IPS-20b (cell line): ENCODE measurements around the gene STIL.

Experiments
- H3K27ac ChIP-seq: one replicate; pipeline ENCODE4 v1.5.1; 2013; ENCODE audit warnings: low read length
- H3K27me3 ChIP-seq: 2 replicates; pipeline ENCODE4 v1.6.1; 2013; ENCODE audit warnings: mild to moderate bottlenecking, low read length, inconsistent platforms; ENCODE audit not compliant: insufficient read depth
- H3K36me3 ChIP-seq: 2 replicates; pipeline ENCODE4 v1.6.1; 2013; ENCODE audit warnings: low read depth, mild to moderate bottlenecking, inconsistent platforms, low read length, moderate library complexity; ENCODE audit not compliant: insufficient read depth
- H3K4me1 ChIP-seq: 2 replicates; pipeline ENCODE4 v1.6.1; 2013; ENCODE audit warnings: mild to moderate bottlenecking, control low read depth, inconsistent platforms, low read length, moderate library complexity; ENCODE audit not compliant: insufficient read depth
- H3K4me3 ChIP-seq: 2 replicates; pipeline ENCODE4 v1.5.1; 2013; ENCODE audit warnings: mild to moderate bottlenecking, low read length, inconsistent platforms
- H3K9ac ChIP-seq: 2 replicates; pipeline ENCODE4 v1.6.1; 2013; ENCODE audit warnings: low read depth, mild to moderate bottlenecking, inconsistent platforms, low read length, moderate library complexity
- H3K9me3 ChIP-seq: 2 replicates; pipeline ENCODE4 v1.6.1; 2013; ENCODE audit warnings: mild to moderate bottlenecking, low read depth, low read length, inconsistent platforms; ENCODE audit not compliant: insufficient read depth

The STIL gene

DNA sequence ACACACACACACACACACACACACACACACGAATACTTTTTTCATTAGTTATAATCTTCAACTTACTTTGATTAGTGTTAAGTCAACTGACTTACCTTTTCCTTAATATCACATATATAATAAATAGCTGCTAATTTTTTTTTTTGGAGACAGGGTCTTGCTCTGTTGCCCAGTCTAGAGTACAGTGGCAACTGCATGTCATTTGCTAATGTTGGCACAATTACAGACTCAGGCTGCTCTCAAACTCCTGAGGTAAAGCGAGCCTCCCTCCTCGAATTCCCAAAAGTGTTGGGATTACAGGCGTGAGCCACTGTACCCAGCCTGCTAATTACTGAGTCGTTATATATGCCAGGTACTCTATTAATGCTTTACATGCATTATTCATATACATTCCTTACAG, 61.2 kb downstream of the STIL start:
- Histone ChIP-seq H3K27me3 (no peaks in the 10 kb centered on the region), H3K36me3 (peaks cover 57% of the 10 kb centered on the region), H3K27ac (no peak overlapping the region), H3K4me3 (no peak overlapping the region), H3K9ac (no peak overlapping the region), H3K4me1 (no peaks in the 10 kb centered on the region), H3K9me3 (no peaks in the 10 kb centered on the region)

DNA sequence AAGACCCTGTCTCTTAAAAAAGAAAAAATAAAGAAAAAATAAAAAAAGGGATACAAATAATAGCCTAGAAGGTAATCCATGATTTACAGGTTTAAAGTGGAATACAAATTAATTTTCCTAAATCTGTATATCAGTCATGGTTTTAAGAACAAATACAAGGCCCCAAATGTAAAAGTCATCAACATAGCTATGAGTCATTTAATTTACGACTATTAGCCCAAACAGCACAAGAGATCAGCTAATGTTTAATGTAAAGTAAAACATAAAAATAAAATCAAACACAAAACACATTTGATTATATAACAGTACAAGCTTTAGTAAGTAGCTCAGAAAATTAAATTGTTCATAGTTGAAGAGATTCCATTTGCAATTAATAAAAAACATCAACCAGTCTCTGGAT, 61.6 kb downstream of the STIL start:
- H3K27ac ChIP-seq = no peak overlapping the region
- H3K36me3 ChIP-seq = peaks cover 54% of the 10 kb centered on the region
- H3K4me3 ChIP-seq = no peak overlapping the region
- no peaks in the 10 kb centered on the region for H3K9me3 ChIP-seq
- no peaks in the 10 kb centered on the region for H3K4me1 ChIP-seq
- H3K27me3 ChIP-seq = no peaks in the 10 kb centered on the region
- H3K9ac ChIP-seq = no peak overlapping the region

DNA sequence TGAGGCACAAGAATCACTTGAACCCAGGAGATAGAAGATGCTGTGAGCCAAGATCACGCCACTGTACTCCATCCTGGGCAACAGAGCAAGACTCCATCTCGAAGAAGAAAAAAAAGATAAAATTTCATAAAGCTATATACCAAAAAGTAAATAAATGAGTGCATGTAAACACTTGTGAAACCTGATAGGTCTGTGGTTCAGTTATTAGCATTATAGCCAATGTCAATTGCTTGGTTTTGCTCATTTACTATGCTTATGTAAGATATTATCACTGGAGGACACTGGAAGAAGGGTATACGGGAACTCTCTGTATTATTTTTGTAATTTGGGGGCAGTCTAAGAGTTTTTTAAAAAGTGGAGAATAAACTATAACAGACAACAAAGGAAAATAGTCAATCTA, 64.2 kb downstream of the STIL start:
- no peaks in the 10 kb centered on the region for H3K4me1 ChIP-seq
- peaks cover 31% of the 10 kb centered on the region for H3K36me3 ChIP-seq
- no peaks in the 10 kb centered on the region for H3K9me3 ChIP-seq
- no peak overlapping the region for H3K4me3 ChIP-seq
- H3K9ac ChIP-seq = no peak overlapping the region
- no peak overlapping the region for H3K27ac ChIP-seq
- peaks cover 3% of the 10 kb centered on the region; the same call in 1 of the 2 replicates for H3K27me3 ChIP-seq

DNA sequence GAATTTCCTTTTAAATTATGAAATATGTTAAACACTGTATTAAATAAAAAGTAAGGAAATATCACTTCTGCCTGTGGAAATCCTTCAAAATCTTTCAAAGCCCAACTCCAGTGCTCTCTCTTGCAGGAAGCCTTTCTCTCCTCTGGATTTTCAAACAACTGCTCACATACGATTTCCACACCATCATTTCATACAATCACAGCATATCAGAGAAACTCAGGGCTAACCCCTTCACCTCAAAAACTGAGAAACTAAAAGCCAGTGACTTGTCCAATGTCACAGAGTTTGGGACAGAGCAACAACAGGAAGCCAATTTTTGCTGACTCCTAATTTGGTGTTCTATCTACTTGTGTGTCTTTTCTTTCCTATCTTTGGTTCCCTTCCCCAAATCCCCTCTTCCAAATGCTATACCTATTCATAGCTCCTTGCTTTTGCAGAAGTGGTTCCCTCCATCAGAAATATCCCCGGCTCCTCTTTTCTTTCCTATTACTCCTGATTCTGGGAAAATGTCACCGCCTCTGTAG, 69.5 kb downstream of the STIL start:
- Histone ChIP-seq H3K36me3 (no peaks in the 10 kb centered on the region), H3K27ac (no peak overlapping the region), H3K9ac (no peak overlapping the region), H3K27me3 (peaks cover 37% of the 10 kb centered on the region), H3K9me3 (no peaks in the 10 kb centered on the region), H3K4me1 (no peaks in the 10 kb centered on the region; the same call in 1 of the 2 replicates), H3K4me3 (no peak overlapping the region)

DNA sequence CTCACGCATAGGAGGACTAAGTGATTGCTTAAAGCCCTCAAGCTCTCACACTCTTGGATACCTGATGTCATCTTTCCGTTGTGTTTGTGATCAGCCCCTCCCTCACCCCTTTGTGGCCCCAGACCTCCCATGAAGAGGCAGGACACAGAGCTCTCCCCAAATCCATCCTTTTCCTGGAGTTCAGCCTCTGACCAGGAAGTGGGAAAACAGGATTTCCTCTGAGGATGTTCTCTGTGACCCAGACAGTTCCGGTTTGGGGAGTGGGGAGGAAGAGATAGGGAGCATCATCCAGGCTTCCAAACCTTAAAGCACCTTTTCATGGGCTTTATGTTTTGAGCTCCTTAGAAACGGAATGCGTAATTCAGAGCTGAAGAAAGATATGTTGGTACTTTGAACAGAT, 70.0 kb downstream of the STIL start:
- Histone ChIP-seq H3K27ac (no peak overlapping the region), H3K9ac (no peak overlapping the region), H3K4me3 (no peak overlapping the region), H3K9me3 (no peaks in the 10 kb centered on the region), H3K4me1 (no peaks in the 10 kb centered on the region; the same call in 1 of the 2 replicates), H3K27me3 (peaks cover 42% of the 10 kb centered on the region), H3K36me3 (no peaks in the 10 kb centered on the region)

DNA sequence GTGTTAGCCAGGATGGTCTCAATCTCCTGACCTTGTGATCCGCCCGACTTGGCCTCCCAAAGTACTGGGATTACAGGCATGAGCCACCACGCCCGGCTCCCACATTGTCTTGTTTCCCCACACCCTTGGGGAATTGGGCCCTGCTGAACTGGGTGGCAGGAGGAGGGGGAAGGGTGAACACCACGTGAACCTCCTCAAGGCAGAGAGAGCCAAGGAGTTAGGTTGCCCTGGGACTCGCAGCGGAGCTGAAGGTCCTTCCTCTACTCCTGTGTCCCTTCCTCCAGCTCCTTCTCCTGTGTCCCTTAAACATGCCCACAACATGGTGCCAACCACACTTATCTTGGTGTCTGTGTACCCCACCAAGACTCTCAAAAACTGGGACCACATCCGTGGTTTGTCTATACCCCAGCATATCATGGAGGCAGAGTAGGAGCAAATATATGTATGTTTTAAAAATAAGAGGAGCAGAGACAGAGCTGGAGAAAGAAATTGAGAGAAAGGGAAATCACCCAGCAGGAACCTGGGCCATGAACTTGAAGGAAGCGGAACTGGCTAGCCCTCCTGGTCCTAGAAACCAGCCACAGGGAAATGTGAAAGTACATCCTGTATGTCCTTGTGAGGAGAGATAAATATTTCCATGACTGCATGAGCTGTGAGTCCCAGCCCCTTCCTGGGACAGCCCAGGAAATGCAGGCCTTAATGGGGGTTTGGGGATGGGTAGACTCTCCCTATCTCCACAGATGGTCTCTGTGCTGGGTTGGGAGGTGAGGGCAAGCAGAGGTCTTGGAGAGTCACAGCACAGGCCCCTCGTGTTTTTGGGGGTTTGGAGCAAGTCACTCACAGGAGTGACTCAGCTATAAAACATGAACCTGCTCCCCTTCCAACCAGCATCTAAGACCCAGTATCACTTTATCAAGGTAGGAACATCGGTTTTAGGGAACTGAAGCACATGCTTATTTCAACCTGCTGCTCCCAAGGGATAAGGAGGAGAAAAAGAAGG, 72.5 kb downstream of the STIL start:
- no peak overlapping the region for H3K4me3 ChIP-seq
- H3K4me1 ChIP-seq = no peaks in the 10 kb centered on the region; the same call in 1 of the 2 replicates
- no peak overlapping the region for H3K27ac ChIP-seq
- H3K27me3 ChIP-seq = peaks cover 64% of the 10 kb centered on the region
- H3K9ac ChIP-seq = no peak overlapping the region
- H3K9me3 ChIP-seq = no peaks in the 10 kb centered on the region
- no peaks in the 10 kb centered on the region for H3K36me3 ChIP-seq

DNA sequence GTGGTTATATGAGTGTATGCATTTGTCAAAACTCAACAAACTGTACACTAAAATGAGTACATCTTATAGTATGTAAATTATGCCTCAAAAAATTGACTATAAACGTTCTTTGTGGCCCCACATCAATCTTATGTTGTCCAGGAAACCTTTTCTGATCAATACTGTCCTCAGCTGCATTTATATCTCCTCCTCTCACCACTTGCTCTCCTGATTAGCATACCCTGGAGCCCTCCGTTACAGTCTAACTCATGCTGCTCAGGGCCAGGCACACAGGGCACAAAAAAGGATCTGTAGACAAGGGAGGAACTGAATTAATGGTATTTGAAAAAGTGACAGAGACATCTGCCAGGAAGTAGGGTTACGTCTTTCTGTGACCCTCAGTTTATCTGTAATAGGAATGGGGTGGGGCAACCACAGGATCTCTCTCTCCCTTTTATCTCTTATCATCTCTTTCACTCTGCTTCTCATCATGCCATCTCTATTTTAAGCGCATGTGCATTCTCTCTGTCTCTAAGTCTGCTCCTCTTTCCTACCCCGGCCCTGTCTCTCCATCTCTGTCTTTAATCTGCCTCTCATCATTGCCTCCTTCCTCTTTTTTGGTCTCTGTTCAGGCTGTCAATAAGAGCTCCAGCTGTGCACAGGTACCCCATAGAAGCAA, 74.9 kb downstream of the STIL start:
- Histone ChIP-seq H3K4me1 (peaks cover 3% of the 10 kb centered on the region; the same call in 1 of the 2 replicates), H3K27me3 (peaks cover 80% of the 10 kb centered on the region), H3K27ac (no peak overlapping the region), H3K9me3 (no peaks in the 10 kb centered on the region), H3K4me3 (no peak overlapping the region), H3K9ac (no peak overlapping the region), H3K36me3 (no peaks in the 10 kb centered on the region)

DNA sequence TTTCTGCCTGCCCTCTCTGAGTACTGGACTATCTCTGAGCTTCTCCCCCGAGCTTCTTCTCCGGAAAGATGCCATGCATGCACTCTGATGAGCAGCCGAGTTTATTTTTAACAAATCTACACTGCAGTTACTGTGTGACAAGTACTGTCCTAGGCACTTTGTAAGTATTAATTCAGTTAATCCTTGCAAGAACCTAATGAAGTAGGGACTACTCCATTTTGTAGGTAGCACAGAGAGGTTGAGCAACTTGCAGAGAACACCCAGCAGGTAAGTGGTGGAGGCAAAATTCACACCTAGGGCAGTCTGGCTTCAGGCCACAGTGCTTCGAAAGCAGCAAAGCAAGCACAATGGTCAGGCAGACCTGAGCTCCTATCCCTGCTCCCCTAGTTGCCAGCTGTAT, 78.1 kb downstream of the STIL start:
- Histone ChIP-seq H3K9me3 (no peaks in the 10 kb centered on the region; the same call in 1 of the 2 replicates), H3K27ac (no peak overlapping the region), H3K36me3 (no peaks in the 10 kb centered on the region), H3K4me1 (0 out of 2 replicates have a peak, but pooled peaks cover 8% of the 10 kb centered on the region), H3K9ac (no peak overlapping the region), H3K4me3 (no peak overlapping the region), H3K27me3 (peaks cover 87% of the 10 kb centered on the region)

DNA sequence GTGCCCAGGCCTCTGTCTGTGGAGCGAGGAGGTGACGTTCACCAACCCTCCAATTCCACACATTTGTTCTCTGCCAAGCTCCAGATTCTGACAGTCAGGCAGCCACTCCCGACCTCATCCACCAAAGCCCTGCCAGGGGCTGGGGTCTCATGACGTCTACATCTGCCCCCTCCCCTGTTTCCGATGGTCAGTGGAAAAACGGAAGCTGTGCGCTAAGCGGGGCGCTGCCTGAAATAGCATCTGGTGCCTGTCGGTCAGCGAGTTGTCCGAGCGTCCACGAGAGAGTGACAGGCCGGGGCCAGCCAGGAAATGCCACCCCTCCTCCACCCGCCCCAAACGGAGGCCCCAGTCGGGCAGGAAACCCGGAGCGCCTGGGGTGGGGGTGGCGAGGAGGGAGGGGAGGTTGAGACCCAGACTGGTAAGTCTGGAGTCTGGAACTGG, 78.7 kb downstream of the STIL start:
- H3K27me3 ChIP-seq = peaks cover 92% of the 10 kb centered on the region
- H3K9me3 ChIP-seq = no peaks in the 10 kb centered on the region; the same call in 1 of the 2 replicates
- peaks cover 11% of the 10 kb centered on the region; the same call in 1 of the 2 replicates for H3K4me1 ChIP-seq
- no peak overlapping the region for H3K27ac ChIP-seq
- H3K9ac ChIP-seq = no peak overlapping the region
- no peaks in the 10 kb centered on the region for H3K36me3 ChIP-seq
- 0 out of 2 replicates have a peak overlapping the region, but pooled peaks have one; percentile 19 for H3K4me3 ChIP-seq

DNA sequence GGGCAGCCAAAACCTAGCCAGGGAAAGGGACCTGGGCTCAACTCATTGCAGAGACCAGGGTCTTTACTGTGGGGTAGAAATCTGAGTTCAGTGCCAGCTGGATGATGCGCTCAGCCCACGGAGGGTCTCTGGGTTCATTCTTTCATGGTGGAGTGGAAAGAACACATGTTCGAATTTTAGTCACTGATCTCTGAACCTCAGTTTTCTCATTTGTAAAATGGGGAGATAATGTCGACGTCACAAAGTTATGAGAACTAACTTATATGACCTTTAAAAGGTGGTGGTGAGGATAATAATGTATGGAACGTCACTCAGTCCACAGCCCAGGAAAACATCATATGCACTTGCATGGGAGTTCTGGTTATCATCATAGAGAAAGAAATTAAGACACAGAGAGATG, 80.8 kb downstream of the STIL start:
- Histone ChIP-seq H3K4me3 (no peak overlapping the region), H3K27ac (no peak overlapping the region), H3K9ac (no peak overlapping the region), H3K27me3 (peaks cover 97% of the 10 kb centered on the region), H3K36me3 (no peaks in the 10 kb centered on the region), H3K4me1 (peaks cover 26% of the 10 kb centered on the region; the same call in 1 of the 2 replicates), H3K9me3 (no peaks in the 10 kb centered on the region; the same call in 1 of the 2 replicates)

DNA sequence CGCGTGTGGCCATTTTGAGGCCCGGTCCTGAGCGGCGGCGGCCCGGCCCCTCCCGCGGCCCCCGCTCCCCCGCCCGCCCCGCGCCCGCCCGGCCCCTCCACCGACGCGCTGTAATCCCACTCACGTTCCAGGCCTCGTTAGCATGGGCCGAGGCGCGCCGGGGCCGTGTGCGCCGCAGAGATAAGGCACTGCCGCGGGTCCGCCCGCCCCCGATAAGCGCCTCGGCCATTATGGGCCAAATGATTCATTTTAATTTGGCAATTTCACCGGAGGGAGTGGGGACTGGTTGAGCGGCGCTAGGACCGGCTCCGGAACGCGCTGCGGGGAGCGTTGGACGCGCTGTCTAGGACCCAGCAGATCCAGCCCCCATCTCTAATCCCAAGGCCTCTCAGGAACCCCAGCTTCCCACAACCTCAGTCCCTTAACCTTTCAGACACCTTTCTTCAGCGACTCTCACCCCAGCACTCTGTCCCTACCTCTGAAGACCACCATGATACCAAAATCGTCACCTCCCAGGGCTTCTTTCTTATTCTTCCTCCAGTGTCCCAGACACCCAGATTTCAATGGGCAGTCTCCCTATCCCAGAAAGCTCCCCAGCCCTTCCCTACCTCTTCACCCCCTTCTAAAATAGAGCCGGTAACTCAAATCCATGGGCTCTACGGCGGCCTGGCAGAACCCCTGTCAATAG, 81.6 kb downstream of the STIL start, which contains the start of gene TAL1:
TAL1 (minus strand) TSS at position 39 of the 688 bp plus-strand sequence. CDS start 6,337 bp downstream, outside the sequence.
- H3K4me1 ChIP-seq = peaks cover 26% of the 10 kb centered on the region; the same call in 1 of the 2 replicates
- no peak within 1 kb of the TSS for H3K27ac ChIP-seq
- H3K36me3 ChIP-seq = no peaks in the 10 kb centered on the region
- H3K9ac ChIP-seq = no peak within 1 kb of the TSS
- H3K4me3 ChIP-seq = peak within 1 kb of the TSS; percentile 54
- peaks cover 97% of the 10 kb centered on the region for H3K27me3 ChIP-seq
- peaks cover 5% of the 10 kb centered on the region; the same call in 1 of the 2 replicates for H3K9me3 ChIP-seq
